K562 (cell line): ENCODE results near the gene PELI1. TPM values are rescaled to one million over a fixed set of nuclear protein-coding genes. Genes with fewer than 3 reads are reported as not detected.

Experiments
- DACH1 ChIP-seq: fragments of 450-650 bp; IDR thresholded peaks from 2 replicates; pipeline ENCODE4 v1.6.1; 2018; ENCODE audit not compliant: partially characterized antibody
- EGR1 ChIP-seq: fragments of 450-650 bp; conservative IDR thresholded peaks from 2 replicates; pipeline ENCODE4 v1.6.1; 2017; ENCODE audit warnings: mild to moderate bottlenecking
- ESRRA ChIP-seq: fragments of 450-650 bp; IDR thresholded peaks from 2 replicates; pipeline ENCODE4 v1.6.1; 2014; ENCODE audit warnings: low read depth, mild to moderate bottlenecking, moderate library complexity, borderline replicate concordance
- ESRRB ChIP-seq: fragments of 250-450 bp; sonication (Bioruptor Pico); IDR thresholded peaks from 2 replicates; pipeline ENCODE4 v1.5.0; 2020; ENCODE audit warnings: mild to moderate bottlenecking, moderate library complexity, borderline replicate concordance
- HIVEP1 ChIP-seq: fragments of 250-450 bp; sonication (Bioruptor Pico); IDR thresholded peaks from 2 replicates; pipeline ENCODE4 v1.4.0; 2020; ENCODE audit warnings: mild to moderate bottlenecking
- L3MBTL2 ChIP-seq: fragments of 450-650 bp; IDR thresholded peaks from 2 replicates; pipeline ENCODE4 v1.6.1; 2016; ENCODE audit warnings: mild to moderate bottlenecking, moderate library complexity
- MTF1 ChIP-seq: fragments of 250-450 bp; sonication (Bioruptor Pico); IDR thresholded peaks from 2 replicates; pipeline ENCODE4 v1.9.0; 2021; ENCODE audit warnings: moderate library complexity, mild to moderate bottlenecking, inconsistent platforms, borderline replicate concordance
- ZNF175 ChIP-seq: fragments of 200-800 bp; sonication (Bioruptor generic); IDR thresholded peaks from 2 replicates; pipeline ENCODE4 v1.6.1; 2016; ENCODE audit warnings: low read depth, mild to moderate bottlenecking, missing genetic modification characterization, missing compliant biosample characterization
- ZNF212 ChIP-seq: fragments of 450-650 bp; formaldehyde crosslinking; IDR thresholded peaks from 2 replicates; pipeline ENCODE4 v1.4.0; 2020; ENCODE audit warnings: mild to moderate bottlenecking
- ZNF75A ChIP-seq: fragments of 450-650 bp; formaldehyde crosslinking; IDR thresholded peaks from 2 replicates; pipeline ENCODE4 v1.4.0; 2020; ENCODE audit warnings: mild to moderate bottlenecking
- polyA plus RNA-seq, 8 experiments: library from polyadenylated mRNA; depleted of rRNA in 4 of 8; stranded (reverse) in 5 of 8; unstranded in 3 of 8; fragments of >200 nt; fragmentation: Nextera tagmentation in 2 of 8; fragmentation: Illumina TruSeq in 1 of 8; extraction: Ambion mirVana in 2 of 8; extraction: Trizol in 1 of 8; gene quantifications; 2 replicates each; pipeline versions ENCODE4 v1.2.1 to v1.2.3, GENCODE V29; 2011 to 2014; ENCODE audit warnings: inconsistent platforms in 1 of 8, missing spikeins in 1 of 8
- total RNA-seq, 7 experiments: library from RNA; depleted of rRNA in 6 of 7; stranded (reverse); fragments of >200 nt in 6 of 7; fragmentation: Illumina TruSeq in 2 of 7; extraction: Trizol in 2 of 7; gene quantifications; 2 replicates each; pipeline versions ENCODE4 v1.2.1 to v1.2.3, GENCODE V29; 2011 to 2021; ENCODE audit warnings: low replicate concordance in 1 of 7
- TF ChIP-seq, protein P1 (sequence below): fragments of 250-450 bp; sonication (Bioruptor Pico); IDR thresholded peaks from 2 replicates; pipeline ENCODE4 v1.8.0; 2021; ENCODE audit warnings: borderline replicate concordance, mild to moderate bottlenecking, moderate library complexity; ENCODE audit not compliant: poor library complexity, severe bottlenecking
- TF ChIP-seq, protein P2 (sequence below): sonication (generic); formaldehyde crosslinking; IDR thresholded peaks from 2 replicates; pipeline ENCODE4 v1.8.0; 2022; ENCODE audit warnings: missing genetic modification reagents, mild to moderate bottlenecking, borderline replicate concordance
- TF ChIP-seq, protein P3 (sequence below), 2 experiments: fragments of 150-350 bp in 1 of 2; IDR thresholded peaks; 2 replicates each; pipeline ENCODE4 v1.6.1; 2012 to 2016; ENCODE audit warnings: low read depth in 2 of 2, low read length in 2 of 2, mild to moderate bottlenecking in 1 of 2, moderate library complexity in 1 of 2
- TF ChIP-seq, protein P4 (sequence below): fragments of 450-650 bp; formaldehyde crosslinking; conservative IDR thresholded peaks from 2 replicates; pipeline ENCODE4 v1.4.0; 2022; ENCODE audit warnings: mild to moderate bottlenecking, missing genetic modification characterization
- TF ChIP-seq, protein P5 (sequence below), 2 experiments: fragments of 450-650 bp in 1 of 2; sonication (generic) in 1 of 2; formaldehyde crosslinking; conservative IDR thresholded peaks; 2 replicates each; pipeline versions ENCODE4 v1.4.0 to v1.8.1; 2020 to 2022; ENCODE audit warnings: mild to moderate bottlenecking in 1 of 2, missing genetic modification reagents in 1 of 2

Gene PELI1
- total and polyA plus RNA-seq, 9 of the 15 experiments (the other 6 are each of a cell fraction or from before 2014, with no cell fraction given): 3.3 to 19.2 (median 12.5) TPM

DNA sequence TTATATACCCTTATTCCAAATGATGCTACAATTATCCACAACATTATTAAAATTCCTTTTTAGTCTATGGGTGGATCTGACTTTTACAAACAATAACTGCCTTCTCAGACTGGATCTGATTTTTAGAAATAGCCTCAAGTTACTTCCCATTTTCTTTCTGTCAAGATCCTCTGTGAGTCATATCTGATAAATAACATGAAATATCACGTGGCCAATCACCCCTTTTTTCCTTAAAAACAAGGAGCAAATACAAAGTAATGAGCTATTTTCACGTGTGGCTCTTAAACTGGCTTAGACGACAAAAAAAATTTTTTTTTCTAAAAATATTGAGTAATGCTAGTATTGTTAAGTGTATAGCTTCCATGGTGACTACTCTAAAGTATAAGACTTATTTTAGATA lies 6.7 kb downstream of the PELI1 start (continued):
- TF ChIP-seq HIVEP1: no peak
- TF ChIP-seq, protein P1, sequence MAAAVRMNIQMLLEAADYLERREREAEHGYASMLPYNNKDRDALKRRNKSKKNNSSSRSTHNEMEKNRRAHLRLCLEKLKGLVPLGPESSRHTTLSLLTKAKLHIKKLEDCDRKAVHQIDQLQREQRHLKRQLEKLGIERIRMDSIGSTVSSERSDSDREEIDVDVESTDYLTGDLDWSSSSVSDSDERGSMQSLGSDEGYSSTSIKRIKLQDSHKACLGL: no peak
- no peak for TF ChIP-seq ZNF175 (CRISPR knock-in tag)
- TF ChIP-seq, protein P2, sequence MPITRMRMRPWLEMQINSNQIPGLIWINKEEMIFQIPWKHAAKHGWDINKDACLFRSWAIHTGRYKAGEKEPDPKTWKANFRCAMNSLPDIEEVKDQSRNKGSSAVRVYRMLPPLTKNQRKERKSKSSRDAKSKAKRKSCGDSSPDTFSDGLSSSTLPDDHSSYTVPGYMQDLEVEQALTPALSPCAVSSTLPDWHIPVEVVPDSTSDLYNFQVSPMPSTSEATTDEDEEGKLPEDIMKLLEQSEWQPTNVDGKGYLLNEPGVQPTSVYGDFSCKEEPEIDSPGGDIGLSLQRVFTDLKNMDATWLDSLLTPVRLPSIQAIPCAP (CRISPR knock-in tag): no peak
- TF ChIP-seq ESRRA: no peak
- no peak for TF ChIP-seq ESRRB (CRISPR knock-in tag)
- no peak for TF ChIP-seq ZNF212 (CRISPR knock-in tag)
- TF ChIP-seq L3MBTL2: no peak
- no peak for TF ChIP-seq EGR1
- TF ChIP-seq, protein P3, sequence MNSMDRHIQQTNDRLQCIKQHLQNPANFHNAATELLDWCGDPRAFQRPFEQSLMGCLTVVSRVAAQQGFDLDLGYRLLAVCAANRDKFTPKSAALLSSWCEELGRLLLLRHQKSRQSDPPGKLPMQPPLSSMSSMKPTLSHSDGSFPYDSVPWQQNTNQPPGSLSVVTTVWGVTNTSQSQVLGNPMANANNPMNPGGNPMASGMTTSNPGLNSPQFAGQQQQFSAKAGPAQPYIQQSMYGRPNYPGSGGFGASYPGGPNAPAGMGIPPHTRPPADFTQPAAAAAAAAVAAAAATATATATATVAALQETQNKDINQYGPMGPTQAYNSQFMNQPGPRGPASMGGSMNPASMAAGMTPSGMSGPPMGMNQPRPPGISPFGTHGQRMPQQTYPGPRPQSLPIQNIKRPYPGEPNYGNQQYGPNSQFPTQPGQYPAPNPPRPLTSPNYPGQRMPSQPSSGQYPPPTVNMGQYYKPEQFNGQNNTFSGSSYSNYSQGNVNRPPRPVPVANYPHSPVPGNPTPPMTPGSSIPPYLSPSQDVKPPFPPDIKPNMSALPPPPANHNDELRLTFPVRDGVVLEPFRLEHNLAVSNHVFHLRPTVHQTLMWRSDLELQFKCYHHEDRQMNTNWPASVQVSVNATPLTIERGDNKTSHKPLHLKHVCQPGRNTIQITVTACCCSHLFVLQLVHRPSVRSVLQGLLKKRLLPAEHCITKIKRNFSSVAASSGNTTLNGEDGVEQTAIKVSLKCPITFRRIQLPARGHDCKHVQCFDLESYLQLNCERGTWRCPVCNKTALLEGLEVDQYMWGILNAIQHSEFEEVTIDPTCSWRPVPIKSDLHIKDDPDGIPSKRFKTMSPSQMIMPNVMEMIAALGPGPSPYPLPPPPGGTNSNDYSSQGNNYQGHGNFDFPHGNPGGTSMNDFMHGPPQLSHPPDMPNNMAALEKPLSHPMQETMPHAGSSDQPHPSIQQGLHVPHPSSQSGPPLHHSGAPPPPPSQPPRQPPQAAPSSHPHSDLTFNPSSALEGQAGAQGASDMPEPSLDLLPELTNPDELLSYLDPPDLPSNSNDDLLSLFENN (IDR thresholded peaks at IDR 0.05; ENCODE audit: low read depth in 2 of 2, low read length in 2 of 2): no peak
- no peak for TF ChIP-seq DACH1
- TF ChIP-seq ZNF75A: no peak
- TF ChIP-seq, protein P4, sequence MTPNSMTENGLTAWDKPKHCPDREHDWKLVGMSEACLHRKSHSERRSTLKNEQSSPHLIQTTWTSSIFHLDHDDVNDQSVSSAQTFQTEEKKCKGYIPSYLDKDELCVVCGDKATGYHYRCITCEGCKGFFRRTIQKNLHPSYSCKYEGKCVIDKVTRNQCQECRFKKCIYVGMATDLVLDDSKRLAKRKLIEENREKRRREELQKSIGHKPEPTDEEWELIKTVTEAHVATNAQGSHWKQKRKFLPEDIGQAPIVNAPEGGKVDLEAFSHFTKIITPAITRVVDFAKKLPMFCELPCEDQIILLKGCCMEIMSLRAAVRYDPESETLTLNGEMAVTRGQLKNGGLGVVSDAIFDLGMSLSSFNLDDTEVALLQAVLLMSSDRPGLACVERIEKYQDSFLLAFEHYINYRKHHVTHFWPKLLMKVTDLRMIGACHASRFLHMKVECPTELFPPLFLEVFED (CRISPR knock-in tag): no peak
- TF ChIP-seq MTF1 (CRISPR knock-in tag): no peak
- TF ChIP-seq, protein P5, sequence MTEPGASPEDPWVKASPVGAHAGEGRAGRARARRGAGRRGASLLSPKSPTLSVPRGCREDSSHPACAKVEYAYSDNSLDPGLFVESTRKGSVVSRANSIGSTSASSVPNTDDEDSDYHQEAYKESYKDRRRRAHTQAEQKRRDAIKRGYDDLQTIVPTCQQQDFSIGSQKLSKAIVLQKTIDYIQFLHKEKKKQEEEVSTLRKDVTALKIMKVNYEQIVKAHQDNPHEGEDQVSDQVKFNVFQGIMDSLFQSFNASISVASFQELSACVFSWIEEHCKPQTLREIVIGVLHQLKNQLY (CRISPR knock-in tag; conservative IDR thresholded peaks at IDR 0.05): no peak
